ENCODE data around the gene RFC2.

Gene RFC2

GRCh38 chr7:74284781-74285259, 30.6 kb upstream of the RFC2 start:
- in situ Hi-C loops (cut with MboI; ENCODE audit: low sequenced_read_pairs, unreplicated experiment): no loop called here
- TF ChIP-seq CTCF (IDR thresholded peaks at IDR 0.05; ENCODE audit: borderline replicate concordance, control extremely low read depth, extremely low read depth, insufficient read depth, missing control alignments): no peak
- DNase-seq (ENCODE audit: low spot score): peak; percentile 72

GRCh38 chr7:74283858-74284447, 29.8 kb upstream of the RFC2 start:
- in situ Hi-C loops (cut with MboI; ENCODE audit: low sequenced_read_pairs, unreplicated experiment): no loop called here
- no peak for TF ChIP-seq CTCF (IDR thresholded peaks at IDR 0.05; ENCODE audit: borderline replicate concordance, control extremely low read depth, extremely low read depth, insufficient read depth, missing control alignments)
- no peak for DNase-seq (ENCODE audit: low spot score)

GRCh38 chr7:74282748-74283459, 28.7 kb upstream of the RFC2 start:
- TF ChIP-seq CTCF (IDR thresholded peaks at IDR 0.05; ENCODE audit: borderline replicate concordance, control extremely low read depth, extremely low read depth, insufficient read depth, missing control alignments): no peak
- no peak for DNase-seq (ENCODE audit: low spot score)
- in situ Hi-C loops (cut with MboI; ENCODE audit: low sequenced_read_pairs, unreplicated experiment): no loop called here

- no peak for TF ChIP-seq CTCF (IDR thresholded peaks at IDR 0.05; ENCODE audit: borderline replicate concordance, control extremely low read depth, extremely low read depth, insufficient read depth, missing control alignments)
- no peak for DNase-seq (ENCODE audit: low spot score)
- in situ Hi-C loops (cut with MboI; ENCODE audit: low sequenced_read_pairs, unreplicated experiment): no loop called here
Measured at GRCh38 chr7:74280985-74281384, 26.8 kb upstream of the RFC2 start.

- in situ Hi-C loops (cut with MboI; ENCODE audit: low sequenced_read_pairs, unreplicated experiment): no loop called here
- no peak for DNase-seq (ENCODE audit: low spot score)
- TF ChIP-seq CTCF (IDR thresholded peaks at IDR 0.05; ENCODE audit: borderline replicate concordance, control extremely low read depth, extremely low read depth, insufficient read depth, missing control alignments): no peak
Measured at GRCh38 chr7:74277636-74278035, 23.4 kb upstream of the RFC2 start.

- DNase-seq (ENCODE audit: low spot score): no peak
- in situ Hi-C loops (cut with MboI; ENCODE audit: low sequenced_read_pairs, unreplicated experiment): no loop called here
- TF ChIP-seq CTCF (IDR thresholded peaks at IDR 0.05; ENCODE audit: borderline replicate concordance, control extremely low read depth, extremely low read depth, insufficient read depth, missing control alignments): peak; percentile 58
Measured at GRCh38 chr7:74275401-74275881, 21.2 kb upstream of the RFC2 start.
